Myocyte (in vitro differentiated cells): ENCODE data around the gene PTPN18. TPM values are rescaled to one million over a fixed set of nuclear protein-coding genes. Genes with fewer than 3 reads are reported as not detected.
"Not testable (repeated sequence)": the region's sequence is repeated elsewhere in the genome, so short reads cannot be mapped to it uniquely, and the experiment has no call there.

Experiments
- DNase-seq: peaks from one replicate; pipeline ENCODE4 v3.0.0-alpha.2; 2012; ENCODE audit warnings: low read depth
- total RNA-seq: library from RNA; depleted of rRNA; stranded (reverse); fragments of >200 nt; gene quantifications from 2 replicates; pipeline ENCODE4 v1.2.3, GENCODE V29; 2014

Gene PTPN18
- total RNA-seq, 1 donor from 2014 or later = 10.5 TPM

DNA sequence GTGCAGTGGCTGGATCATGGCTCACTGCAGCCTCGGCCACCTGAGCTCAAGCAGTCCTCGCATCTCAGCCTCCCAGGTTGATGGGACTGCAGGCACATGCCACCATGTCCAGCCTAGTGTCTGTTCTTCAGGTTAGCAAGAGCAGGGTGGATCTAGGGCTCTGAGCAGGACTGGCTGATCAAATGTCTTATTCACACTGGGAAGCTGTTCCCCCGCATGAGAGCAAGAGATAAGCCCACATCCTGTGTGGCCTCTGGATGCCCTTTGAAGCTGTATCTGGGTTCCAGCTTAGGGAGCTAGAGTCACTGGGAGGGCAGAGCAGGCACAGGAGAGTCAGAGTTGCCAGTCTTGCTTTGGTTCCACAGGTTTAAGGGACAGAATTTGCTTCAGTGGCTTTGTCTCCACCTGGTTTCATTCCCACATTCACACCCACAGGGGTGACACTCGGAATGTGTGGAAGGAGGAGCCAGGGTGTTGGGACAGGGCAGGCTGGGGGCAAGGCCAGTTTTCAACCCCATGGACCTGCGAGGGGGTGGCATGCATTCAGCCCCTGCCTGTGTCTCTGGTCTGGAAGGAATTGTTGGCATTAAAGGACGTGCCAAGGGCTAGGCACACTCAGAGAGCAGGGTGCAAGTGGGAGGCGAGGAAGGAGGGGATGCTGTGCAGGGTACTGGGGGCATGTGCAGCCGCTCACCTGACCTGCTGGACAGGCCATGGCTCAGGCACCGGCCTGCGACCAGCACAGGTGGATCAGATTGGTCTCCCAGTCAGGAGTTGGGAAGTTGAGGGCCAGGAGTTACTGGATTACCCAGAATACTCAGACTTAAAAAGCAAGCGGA is 24.5 kb downstream of the PTPN18 start:
- DNase-seq = no peak

GRCh38 chr2:130381145-130381544 is 25.3 kb downstream of the PTPN18 start:
- no peak for DNase-seq

DNA sequence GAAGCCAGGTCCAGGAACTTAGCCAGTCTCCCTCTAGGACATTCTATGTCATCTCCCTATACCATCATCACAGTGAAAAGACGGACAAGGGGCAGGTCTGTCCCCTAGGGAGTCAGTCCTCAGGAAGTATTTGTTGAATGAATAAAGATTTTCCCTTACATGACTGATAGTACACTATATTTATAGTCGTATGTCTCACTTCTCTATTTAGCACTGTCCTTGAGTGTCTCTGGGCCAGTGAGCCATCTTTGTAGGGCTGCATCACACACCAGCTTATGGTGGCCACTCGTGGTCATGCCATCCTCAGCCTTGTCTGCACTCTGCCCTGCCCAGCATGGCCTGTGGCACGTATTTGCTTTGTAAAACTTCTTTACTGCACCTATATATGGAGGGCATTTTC is 25.8 kb downstream of the PTPN18 start:
- DNase-seq = no peak

GRCh38 chr2:130382313-130382917 is 26.6 kb downstream of the PTPN18 start:
- DNase-seq = no peak

DNA sequence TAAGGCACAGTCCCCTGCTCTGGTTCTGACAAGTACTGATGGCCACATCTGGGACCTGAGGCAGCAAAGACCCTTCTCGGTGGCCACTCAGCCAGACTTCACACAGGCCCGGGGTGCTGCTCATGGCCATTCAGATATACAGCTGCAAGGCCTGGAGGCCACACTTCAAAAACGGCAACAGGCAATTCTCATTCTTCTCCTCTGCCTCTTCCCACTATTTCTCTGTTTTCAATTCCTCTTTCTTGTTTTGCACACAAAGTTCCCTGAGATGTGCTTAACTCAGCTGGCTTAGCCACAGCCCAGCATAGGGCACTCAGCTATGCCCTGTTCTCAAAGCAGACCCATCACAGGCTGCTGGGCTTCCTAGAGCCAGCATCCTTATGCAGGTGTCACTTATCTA is 29.9 kb downstream of the PTPN18 start:
- no peak for DNase-seq

- no peak for DNase-seq
These were observed 31.2 kb downstream of the PTPN18 start for GRCh38 chr2:130387071-130387400.

DNA sequence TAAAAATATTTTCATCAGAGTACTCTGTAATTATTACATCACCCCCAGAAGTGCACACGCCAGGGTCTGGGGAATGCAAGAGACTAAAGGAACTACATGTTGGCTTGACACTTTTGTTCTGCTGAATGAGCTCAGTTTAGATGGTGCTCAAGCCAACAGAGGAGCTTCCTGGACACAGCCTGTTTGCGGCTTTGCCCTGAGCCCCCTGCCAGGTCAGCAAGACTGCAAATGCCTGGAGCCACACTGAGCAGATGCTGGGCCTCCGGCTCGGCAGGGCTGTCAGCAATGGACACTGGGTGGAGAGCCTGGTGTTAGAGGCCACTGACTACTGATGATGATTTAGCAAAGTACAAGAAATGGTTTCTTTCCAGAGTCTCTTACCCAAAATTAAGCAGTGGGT is 31.9 kb downstream of the PTPN18 start:
- no peak for DNase-seq

- DNase-seq = no peak
These were observed 32.5 kb downstream of the PTPN18 start for GRCh38 chr2:130388221-130388907.

GRCh38 chr2:130389358-130389757 is 33.5 kb downstream of the PTPN18 start:
- DNase-seq = no peak

DNA sequence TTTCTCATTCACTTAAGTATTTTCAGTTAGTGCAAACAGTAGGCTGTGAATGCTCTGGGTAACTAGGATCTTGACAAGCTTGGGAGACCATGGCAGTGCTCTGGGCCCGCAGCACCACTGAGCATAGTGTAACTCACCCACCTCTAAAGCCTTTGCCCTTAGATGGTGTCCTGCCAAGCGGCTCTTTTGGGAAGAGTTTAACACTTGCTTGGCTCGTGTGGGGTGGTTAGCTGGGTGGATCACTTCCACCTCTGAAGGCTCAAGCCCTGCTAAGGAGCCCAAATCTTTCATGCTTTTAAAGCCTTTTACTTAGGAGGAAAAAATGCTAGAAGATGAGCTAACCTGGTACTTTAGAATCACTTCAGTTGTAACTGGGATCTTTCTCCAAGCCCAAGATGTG is 33.9 kb downstream of the PTPN18 start:
- no peak for DNase-seq

GRCh38 chr2:130390460-130391057 is 34.7 kb downstream of the PTPN18 start:
- DNase-seq = no peak

- peak; percentile 76 for DNase-seq
These were observed 35.4 kb downstream of the PTPN18 start for GRCh38 chr2:130391058-130391871.

DNA sequence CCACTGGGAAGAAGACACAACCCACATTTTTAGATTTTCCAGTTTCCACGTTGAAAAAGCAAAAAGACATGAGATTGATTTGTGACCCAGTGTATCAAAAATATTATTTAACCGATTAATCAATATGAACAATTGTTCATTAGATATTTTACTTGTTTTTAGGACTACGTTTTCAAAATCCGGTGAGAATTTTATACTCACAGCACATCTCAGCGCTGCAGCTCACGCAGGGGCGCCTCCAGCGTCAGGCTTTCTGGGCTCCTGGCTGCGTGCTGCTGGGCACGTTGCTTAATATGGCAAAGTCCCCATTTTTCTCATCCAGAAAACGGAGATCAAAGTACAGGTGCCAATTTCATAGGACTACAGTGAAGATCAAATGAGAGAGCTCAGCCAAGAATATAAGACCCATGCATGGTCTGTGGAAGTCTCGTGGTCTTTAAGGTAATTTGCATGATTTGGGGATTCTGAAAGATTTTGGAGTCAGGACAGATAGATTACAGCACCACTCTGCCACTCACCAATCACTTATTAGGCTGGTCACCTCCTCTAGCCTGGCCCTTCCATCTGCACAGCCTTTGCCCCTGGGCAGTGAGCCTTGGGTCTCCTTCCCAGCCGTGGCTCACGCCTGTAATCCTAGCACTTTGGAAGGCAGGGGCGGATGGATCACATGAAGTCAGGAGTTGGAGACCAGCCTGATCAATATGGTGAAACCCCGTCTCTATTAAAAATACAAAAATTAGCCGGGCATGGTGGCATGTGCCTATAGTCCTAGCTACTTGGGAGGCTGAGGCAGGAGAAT is 36.2 kb downstream of the PTPN18 start:
- no peak for DNase-seq

DNA sequence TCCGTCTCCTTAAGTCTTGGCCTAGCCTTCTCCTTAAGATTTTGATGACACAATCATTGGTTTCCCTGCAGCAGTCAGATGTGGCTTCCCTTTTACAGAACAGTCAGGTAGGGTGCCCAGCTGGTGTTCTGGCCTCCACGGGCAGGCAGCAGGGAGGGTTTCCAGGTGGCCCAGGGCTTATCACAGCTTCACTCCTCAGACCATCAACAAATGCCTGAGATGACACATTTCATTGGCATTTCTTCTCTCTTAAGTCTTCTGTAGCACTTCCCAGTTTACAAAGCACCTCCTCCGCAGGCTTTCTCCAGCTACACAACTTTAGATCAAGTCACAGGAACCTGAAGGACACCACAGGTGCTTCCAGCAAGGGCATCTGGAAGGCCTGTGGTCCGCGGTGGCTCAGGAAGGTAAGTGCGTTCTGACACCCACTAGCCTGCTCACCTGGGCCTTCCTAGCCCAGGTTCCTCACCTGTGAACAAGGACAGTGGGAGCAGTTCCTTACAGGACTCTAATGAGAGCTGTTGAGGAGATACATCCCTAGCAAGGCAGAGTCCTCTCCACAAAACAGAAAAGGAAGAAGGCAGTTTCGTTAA is 37.6 kb downstream of the PTPN18 start:
- DNase-seq = no peak

DNA sequence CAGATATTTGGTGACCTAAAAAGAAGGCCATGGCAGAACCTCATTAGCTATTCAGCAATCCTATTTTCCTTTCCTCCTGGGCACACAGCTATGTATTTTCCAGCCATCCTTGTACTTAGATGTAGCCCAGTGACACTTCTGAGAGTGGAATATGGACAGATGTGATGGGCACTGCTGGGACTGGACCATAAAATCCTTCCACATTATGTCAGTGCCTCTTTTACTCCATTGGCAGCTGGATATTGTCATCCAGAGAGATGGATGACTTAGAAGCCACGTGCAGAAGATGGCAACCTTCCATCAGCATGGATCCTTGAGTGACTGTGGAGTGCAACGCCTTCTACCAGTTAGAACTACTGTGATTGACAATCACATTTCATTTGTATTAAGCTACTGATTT is 50.4 kb downstream of the PTPN18 start:
- DNase-seq = not testable (repeated sequence)

DNA sequence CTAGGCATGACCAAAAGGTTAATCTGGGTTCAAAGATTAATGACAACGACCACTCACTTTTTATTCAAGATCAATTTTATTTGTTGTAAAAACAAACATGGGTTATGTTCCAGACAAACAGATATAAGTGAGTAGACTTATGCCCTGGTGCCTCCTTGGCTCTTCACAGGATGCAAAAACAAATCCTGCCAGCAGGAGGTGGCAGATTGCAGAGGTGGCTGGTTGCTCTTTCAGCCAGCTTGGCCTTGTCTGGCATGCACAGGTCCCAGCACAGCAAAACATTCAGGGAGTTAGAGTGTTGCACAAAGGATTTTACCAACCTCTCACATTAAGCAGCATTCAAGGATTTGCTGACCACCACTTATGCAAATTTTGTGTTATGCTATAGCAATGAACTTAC is 60.8 kb downstream of the PTPN18 start:
- DNase-seq = not testable (repeated sequence)

DNA sequence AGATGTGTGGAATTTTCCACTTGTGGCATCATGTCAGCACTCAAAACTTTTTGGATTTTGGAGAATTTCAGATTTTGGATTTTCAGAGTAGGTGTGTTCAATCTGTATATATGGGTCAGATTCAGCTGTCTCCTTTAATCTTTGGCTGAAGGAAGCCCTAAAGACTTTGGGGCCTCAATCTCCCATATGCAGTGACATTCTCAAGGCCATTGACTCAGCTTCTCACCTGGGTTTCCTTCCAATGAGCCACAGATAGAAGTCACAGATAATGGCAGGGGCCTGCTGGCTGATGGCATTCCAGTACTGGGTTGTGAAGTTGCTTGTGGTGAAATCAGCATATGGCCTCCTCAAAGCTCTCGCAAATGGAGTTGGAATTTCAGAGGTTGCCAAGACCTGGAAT is 63.0 kb downstream of the PTPN18 start:
- DNase-seq = not testable (repeated sequence)
